ENCODE results near the gene MTUS2.

DNA sequence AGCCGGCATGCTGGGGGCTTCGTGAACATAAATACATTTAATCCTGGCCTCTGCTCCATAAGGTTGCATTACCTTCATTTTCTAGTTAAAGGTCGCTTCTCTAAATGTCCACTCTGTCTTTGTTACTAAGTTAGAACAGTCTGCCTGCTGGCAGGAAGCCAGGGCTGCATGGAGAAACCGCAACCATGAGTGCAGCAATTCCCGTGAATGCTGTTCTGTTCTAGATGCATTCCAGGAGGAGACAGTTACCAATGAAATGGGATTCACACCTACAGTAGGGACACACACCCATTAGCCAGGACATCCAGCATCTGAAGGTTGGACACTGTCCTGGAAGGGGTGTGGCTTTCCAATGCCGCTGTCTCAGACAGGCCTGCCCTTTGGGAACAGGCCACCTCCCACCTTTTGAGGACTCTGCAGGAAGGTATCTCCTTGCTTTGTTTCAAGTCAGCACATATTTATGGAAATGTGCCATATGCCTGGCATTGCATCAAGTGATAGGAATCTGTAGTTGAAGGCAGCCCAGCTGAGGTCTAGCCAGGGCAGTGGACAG, 645.7 kb downstream of the MTUS2 start:
- TF ChIP-seq MXI1 (conservative IDR thresholded peaks at IDR 0.05; ENCODE audit: poor library complexity, severe bottlenecking) (no peak), TAF1 (IDR thresholded peaks at IDR 0.05; ENCODE audit: low read depth) (no peak)
- TF ChIP-seq, protein P1, sequence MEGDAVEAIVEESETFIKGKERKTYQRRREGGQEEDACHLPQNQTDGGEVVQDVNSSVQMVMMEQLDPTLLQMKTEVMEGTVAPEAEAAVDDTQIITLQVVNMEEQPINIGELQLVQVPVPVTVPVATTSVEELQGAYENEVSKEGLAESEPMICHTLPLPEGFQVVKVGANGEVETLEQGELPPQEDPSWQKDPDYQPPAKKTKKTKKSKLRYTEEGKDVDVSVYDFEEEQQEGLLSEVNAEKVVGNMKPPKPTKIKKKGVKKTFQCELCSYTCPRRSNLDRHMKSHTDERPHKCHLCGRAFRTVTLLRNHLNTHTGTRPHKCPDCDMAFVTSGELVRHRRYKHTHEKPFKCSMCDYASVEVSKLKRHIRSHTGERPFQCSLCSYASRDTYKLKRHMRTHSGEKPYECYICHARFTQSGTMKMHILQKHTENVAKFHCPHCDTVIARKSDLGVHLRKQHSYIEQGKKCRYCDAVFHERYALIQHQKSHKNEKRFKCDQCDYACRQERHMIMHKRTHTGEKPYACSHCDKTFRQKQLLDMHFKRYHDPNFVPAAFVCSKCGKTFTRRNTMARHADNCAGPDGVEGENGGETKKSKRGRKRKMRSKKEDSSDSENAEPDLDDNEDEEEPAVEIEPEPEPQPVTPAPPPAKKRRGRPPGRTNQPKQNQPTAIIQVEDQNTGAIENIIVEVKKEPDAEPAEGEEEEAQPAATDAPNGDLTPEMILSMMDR (IDR thresholded peaks at IDR 0.05; ENCODE audit: poor library complexity, severe bottlenecking): no peak

Measured in neural cell (in vitro differentiated cells).